GM12891 (cell line): ENCODE data around the gene SMG9.

ENCODE experiments used
- POLR2A ChIP-seq: IDR thresholded peaks from 2 replicates; pipeline ENCODE4 v1.6.1; 2011; ENCODE audit warnings: low read depth, low read length, control low read depth
- POLR2AphosphoS5 ChIP-seq: IDR thresholded peaks from 2 replicates; pipeline ENCODE4 v1.6.1; 2011; ENCODE audit warnings: low read depth, low read length, control low read depth
- SPI1 ChIP-seq: IDR thresholded peaks from 2 replicates; pipeline ENCODE4 v1.6.1; 2011; ENCODE audit warnings: low read depth, low read length, control low read depth
- TAF1 ChIP-seq: IDR thresholded peaks from 2 replicates; pipeline ENCODE4 v1.6.1; 2011; ENCODE audit warnings: low read depth, low read length, control low read depth

DNA sequence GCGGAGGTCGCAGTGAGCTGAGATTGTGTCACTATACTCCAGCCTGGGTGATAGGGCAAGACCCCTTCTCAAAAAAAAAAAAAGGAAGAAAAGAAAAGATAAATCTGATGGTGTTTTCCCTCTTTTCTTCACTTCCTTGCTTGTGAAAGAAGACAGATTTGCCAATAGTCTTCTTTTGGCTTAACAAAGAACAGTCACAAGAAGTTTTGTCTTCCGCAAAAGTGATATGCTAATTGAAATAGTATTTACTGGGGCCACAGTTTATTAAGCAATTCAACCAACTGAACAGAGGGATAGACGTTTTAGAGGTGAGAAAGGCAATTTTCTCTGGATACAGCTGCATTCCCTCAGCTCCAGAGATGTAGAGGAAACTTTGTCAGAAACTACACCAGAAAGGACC lies 61.9 kb downstream of the SMG9 start:
- TF ChIP-seq TAF1 (no peak), POLR2AphosphoS5 (no peak), POLR2A (no peak), SPI1 (no peak)
